Measurements from ENCODE around the gene CCSER2.

DNA sequence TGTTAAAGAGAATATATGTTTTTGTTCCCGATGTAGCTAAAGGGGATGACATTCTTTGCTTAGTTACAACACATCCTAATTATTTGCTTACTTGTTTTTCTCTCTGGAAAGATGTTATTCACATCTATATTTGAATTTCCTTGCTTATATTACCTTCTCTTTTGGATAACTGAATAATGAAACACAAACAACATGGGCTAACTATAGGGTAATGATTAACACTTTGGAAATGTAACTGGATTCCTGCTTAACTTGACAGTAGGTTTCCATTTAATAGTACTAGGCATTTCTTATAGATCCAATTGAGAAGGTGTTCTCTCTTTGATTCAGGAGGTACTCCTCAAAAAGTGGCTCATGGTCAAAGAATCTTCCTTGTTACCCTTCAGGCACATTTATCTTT, 141.1 kb downstream of the CCSER2 start:
- TF ChIP-seq, protein P1, sequence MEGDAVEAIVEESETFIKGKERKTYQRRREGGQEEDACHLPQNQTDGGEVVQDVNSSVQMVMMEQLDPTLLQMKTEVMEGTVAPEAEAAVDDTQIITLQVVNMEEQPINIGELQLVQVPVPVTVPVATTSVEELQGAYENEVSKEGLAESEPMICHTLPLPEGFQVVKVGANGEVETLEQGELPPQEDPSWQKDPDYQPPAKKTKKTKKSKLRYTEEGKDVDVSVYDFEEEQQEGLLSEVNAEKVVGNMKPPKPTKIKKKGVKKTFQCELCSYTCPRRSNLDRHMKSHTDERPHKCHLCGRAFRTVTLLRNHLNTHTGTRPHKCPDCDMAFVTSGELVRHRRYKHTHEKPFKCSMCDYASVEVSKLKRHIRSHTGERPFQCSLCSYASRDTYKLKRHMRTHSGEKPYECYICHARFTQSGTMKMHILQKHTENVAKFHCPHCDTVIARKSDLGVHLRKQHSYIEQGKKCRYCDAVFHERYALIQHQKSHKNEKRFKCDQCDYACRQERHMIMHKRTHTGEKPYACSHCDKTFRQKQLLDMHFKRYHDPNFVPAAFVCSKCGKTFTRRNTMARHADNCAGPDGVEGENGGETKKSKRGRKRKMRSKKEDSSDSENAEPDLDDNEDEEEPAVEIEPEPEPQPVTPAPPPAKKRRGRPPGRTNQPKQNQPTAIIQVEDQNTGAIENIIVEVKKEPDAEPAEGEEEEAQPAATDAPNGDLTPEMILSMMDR (conservative IDR thresholded peaks at IDR 0.05; ENCODE audit: low read length): no peak
- no peak for TF ChIP-seq EZH2phosphoT487 (IDR thresholded peaks at IDR 0.05; ENCODE audit: borderline replicate concordance)

All from Loucy (cell line).